Ishikawa (cell line): ENCODE measurements around the gene TMEM225B.

ENCODE experiments used
- CEBPB ChIP-seq: IDR thresholded peaks from 2 replicates; pipeline ENCODE4 v1.6.1; 2012
- CREB1 ChIP-seq: IDR thresholded peaks from 2 replicates; pipeline ENCODE4 v1.6.1; 2012; ENCODE audit warnings: low read depth
- EGR1 ChIP-seq: IDR thresholded peaks from 2 replicates; pipeline ENCODE4 v1.6.1; 2012
- EP300 ChIP-seq: IDR thresholded peaks from 2 replicates; pipeline ENCODE4 v1.6.1; 2012; ENCODE audit warnings: borderline replicate concordance
- FOXM1 ChIP-seq: IDR thresholded peaks from 2 replicates; pipeline ENCODE4 v1.6.1; 2012; ENCODE audit warnings: low read depth, borderline replicate concordance
- MAX ChIP-seq: IDR thresholded peaks from 2 replicates; pipeline ENCODE4 v1.6.1; 2012
- NFIC ChIP-seq: IDR thresholded peaks from 2 replicates; pipeline ENCODE4 v1.6.1; 2012
- RAD21 ChIP-seq: IDR thresholded peaks from 2 replicates; pipeline ENCODE4 v1.6.1; 2012; ENCODE audit warnings: low read depth
- REST ChIP-seq: IDR thresholded peaks from 2 replicates; pipeline ENCODE4 v1.6.1; 2012; ENCODE audit warnings: low read depth, mild to moderate bottlenecking
- TAF1 ChIP-seq: IDR thresholded peaks from 2 replicates; pipeline ENCODE4 v1.6.1; 2012; ENCODE audit warnings: low read depth, mild to moderate bottlenecking
- TCF12 ChIP-seq: IDR thresholded peaks from 2 replicates; pipeline ENCODE4 v1.6.1; 2012; ENCODE audit warnings: low read depth
- TEAD4 ChIP-seq: IDR thresholded peaks from 2 replicates; pipeline ENCODE4 v1.6.1; 2012
- YY1 ChIP-seq: IDR thresholded peaks from 2 replicates; pipeline ENCODE4 v1.6.1; 2012; ENCODE audit warnings: low read depth
- ZBTB7A ChIP-seq: IDR thresholded peaks from 2 replicates; pipeline ENCODE4 v1.6.1; 2012; ENCODE audit warnings: low read depth
- TF ChIP-seq, protein P1 (sequence below): IDR thresholded peaks from 2 replicates; pipeline ENCODE4 v1.6.1; 2012

The TMEM225B gene

GRCh38 chr7:99645590-99645989, 47.5 kb downstream of the TMEM225B start:
- TF ChIP-seq NFIC (no peak), MAX (no peak), TEAD4 (no peak), TCF12 (no peak), TAF1 (no peak), REST (no peak), FOXM1 (no peak), CEBPB (no peak), YY1 (no peak), EP300 (no peak), ZBTB7A (no peak), EGR1 (no peak), RAD21 (no peak), CREB1 (no peak)
- TF ChIP-seq, protein P1, sequence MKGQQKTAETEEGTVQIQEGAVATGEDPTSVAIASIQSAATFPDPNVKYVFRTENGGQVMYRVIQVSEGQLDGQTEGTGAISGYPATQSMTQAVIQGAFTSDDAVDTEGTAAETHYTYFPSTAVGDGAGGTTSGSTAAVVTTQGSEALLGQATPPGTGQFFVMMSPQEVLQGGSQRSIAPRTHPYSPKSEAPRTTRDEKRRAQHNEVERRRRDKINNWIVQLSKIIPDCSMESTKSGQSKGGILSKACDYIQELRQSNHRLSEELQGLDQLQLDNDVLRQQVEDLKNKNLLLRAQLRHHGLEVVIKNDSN = no peak

DNA sequence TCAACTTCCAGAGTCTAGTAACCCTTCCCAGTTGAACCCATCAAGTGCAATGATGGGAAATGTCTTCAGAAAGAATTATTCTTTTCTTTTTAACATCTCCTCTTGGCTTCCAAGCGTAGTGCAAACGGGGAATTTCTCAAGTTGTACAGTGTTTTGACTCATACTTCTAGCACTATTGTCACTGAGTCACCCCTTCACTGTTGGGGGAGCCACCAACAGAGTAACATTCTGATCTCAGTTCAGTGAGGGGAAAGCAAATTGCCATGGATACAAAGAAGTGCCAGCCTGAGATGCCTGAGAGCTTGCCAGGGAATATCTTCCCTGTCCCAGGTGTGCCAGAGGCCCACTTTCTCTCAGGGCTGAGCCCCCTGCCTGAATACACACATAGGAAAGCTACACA, 50.8 kb downstream of the TMEM225B start:
- TF ChIP-seq CREB1 (no peak), REST (no peak), NFIC (no peak), CEBPB (no peak), EGR1 (no peak), YY1 (no peak), TAF1 (no peak), TCF12 (no peak), RAD21 (no peak)

GRCh38 chr7:99651290-99651689, 53.2 kb downstream of the TMEM225B start:
- TF ChIP-seq RAD21 (no peak), TEAD4 (no peak), MAX (no peak), CEBPB (no peak), NFIC (no peak), ZBTB7A (no peak), REST (no peak), CREB1 (no peak), TCF12 (no peak)

- no peak for TF ChIP-seq EGR1
- TF ChIP-seq TAF1 = no peak
- TF ChIP-seq NFIC = no peak
- no peak for TF ChIP-seq REST
- TF ChIP-seq ZBTB7A = no peak
- TF ChIP-seq EP300 = no peak
- TF ChIP-seq TEAD4 = no peak
- no peak for TF ChIP-seq RAD21
- TF ChIP-seq, protein P1 = no peak
- TF ChIP-seq TCF12 = no peak
- TF ChIP-seq MAX = no peak
These were observed 54.6 kb downstream of the TMEM225B start for GRCh38 chr7:99652671-99653070.
